Neural cell (in vitro differentiated cells): Measurements from ENCODE around the gene PRTN3. TPM values are rescaled to one million over a fixed set of nuclear protein-coding genes. Genes with fewer than 3 reads are reported as not detected.

Experiments
- H2AFZ ChIP-seq: fragments of 200-600, 300-800 bp; sonication (generic), shearing (Covaris generic); 2 replicates; pipeline ENCODE4 v1.6.0; 2014; ENCODE audit warnings: low read depth, mild to moderate bottlenecking, antibody characterized with exemption, low read length, moderate library complexity
- H3F3A ChIP-seq: fragments of 200-600 bp; shearing (Covaris generic); 2 replicates; pipeline ENCODE4 v1.6.1; 2016; ENCODE audit warnings: mild to moderate bottlenecking, moderate library complexity, mixed read lengths, antibody characterized with exemption, low read length; ENCODE audit not compliant: insufficient read depth, poor library complexity, severe bottlenecking
- H3K27ac ChIP-seq: fragments of 200-600, 300-800 bp; sonication (generic), shearing (Covaris generic); 2 replicates; pipeline ENCODE4 v1.5.1; 2014; ENCODE audit warnings: mild to moderate bottlenecking, low read length, moderate library complexity
- H3K27me3 ChIP-seq: fragments of 300-800, 200-600 bp; sonication (generic), shearing (Covaris generic); 2 replicates; pipeline ENCODE4 v1.6.0; 2014; ENCODE audit warnings: mild to moderate bottlenecking, low read depth, low read length, moderate library complexity; ENCODE audit not compliant: insufficient read depth
- H3K36me3 ChIP-seq: fragments of 300-800, 200-600 bp; sonication (generic), shearing (Covaris generic); 2 replicates; pipeline ENCODE4 v1.5.1; 2014; ENCODE audit warnings: mild to moderate bottlenecking, antibody characterized with exemption, low read length, moderate library complexity; ENCODE audit not compliant: insufficient read depth
- H3K4me2 ChIP-seq: fragments of 300-800, 200-600 bp; sonication (generic), shearing (Covaris generic); 2 replicates; pipeline ENCODE4 v1.6.0; 2014; ENCODE audit warnings: mild to moderate bottlenecking, low read length
- H3K4me3 ChIP-seq: fragments of 300-800, 200-600 bp; sonication (generic), shearing (Covaris generic); 2 replicates; pipeline ENCODE4 v1.5.1; 2014; ENCODE audit warnings: mild to moderate bottlenecking, low read length, moderate library complexity
- H3K79me2 ChIP-seq: fragments of 200-600 bp; shearing (Covaris generic); replicated peaks from 2 replicates; pipeline ENCODE4 v1.6.0; 2014; ENCODE audit warnings: mild to moderate bottlenecking, low read length, moderate library complexity; ENCODE audit not compliant: insufficient read depth
- H3K9ac ChIP-seq: fragments of 300-800, 200-600 bp; sonication (generic), shearing (Covaris generic); 2 replicates; pipeline ENCODE4 v1.6.1; 2016; ENCODE audit warnings: mild to moderate bottlenecking, low read length, mixed read lengths
- H3K9me2 ChIP-seq: fragments of 200-600 bp; shearing (Covaris generic); 2 replicates; pipeline ENCODE4 v1.6.1; 2016; ENCODE audit warnings: mild to moderate bottlenecking, low read length, mixed read lengths; ENCODE audit not compliant: insufficient read depth
- H3K9me3 ChIP-seq: fragments of 200-600, 300-800 bp; sonication (generic), shearing (Covaris generic); 2 replicates; pipeline ENCODE4 v1.6.1; 2016; ENCODE audit warnings: mild to moderate bottlenecking, mixed run types, low read length, moderate library complexity, mixed read lengths
- H4K20me1 ChIP-seq: fragments of 200-600 bp; shearing (Covaris generic); 2 replicates; pipeline ENCODE4 v1.6.1; 2016; ENCODE audit warnings: mild to moderate bottlenecking, mixed run types; ENCODE audit not compliant: insufficient read depth
- CTCF ChIP-seq: fragments of 450-650 bp; IDR thresholded peaks from 2 replicates; pipeline ENCODE4 v1.5.1; 2014; ENCODE audit warnings: antibody characterized with exemption, mild to moderate bottlenecking, moderate library complexity; ENCODE audit not compliant: poor library complexity, severe bottlenecking
- EP300 ChIP-seq: fragments of 450-650 bp; conservative IDR thresholded peaks from 2 replicates; pipeline ENCODE4 v1.6.1; 2014; ENCODE audit warnings: antibody characterized with exemption, mild to moderate bottlenecking, moderate library complexity; ENCODE audit not compliant: poor library complexity, severe bottlenecking
- EZH2 ChIP-seq: fragments of 200-600, 300-800 bp; shearing (Covaris generic), sonication (generic); IDR thresholded peaks from 2 replicates; pipeline ENCODE4 v1.6.1; 2014; ENCODE audit warnings: antibody characterized with exemption, low read length, borderline replicate concordance, mild to moderate bottlenecking; ENCODE audit not compliant: insufficient read depth, poor library complexity, severe bottlenecking
- MXI1 ChIP-seq: fragments of 450-650 bp; conservative IDR thresholded peaks from 2 replicates; pipeline ENCODE4 v1.6.1; 2014; ENCODE audit warnings: antibody characterized with exemption, mild to moderate bottlenecking; ENCODE audit not compliant: poor library complexity, severe bottlenecking
- POLR2AphosphoS5 ChIP-seq: IDR thresholded peaks from 2 replicates; pipeline ENCODE4 v1.6.1; 2012
- RAD21 ChIP-seq: fragments of 450-650 bp; conservative IDR thresholded peaks from 2 replicates; pipeline ENCODE4 v1.6.1; 2014; ENCODE audit warnings: antibody characterized with exemption, mild to moderate bottlenecking, moderate library complexity
- REST ChIP-seq: IDR thresholded peaks from 2 replicates; pipeline ENCODE4 v1.6.1; 2012; ENCODE audit warnings: borderline replicate concordance
- SMC3 ChIP-seq: fragments of 450-650 bp; conservative IDR thresholded peaks from 2 replicates; pipeline ENCODE4 v1.6.1; 2014; ENCODE audit warnings: antibody characterized with exemption, mild to moderate bottlenecking, moderate library complexity; ENCODE audit not compliant: poor library complexity
- TAF1 ChIP-seq: IDR thresholded peaks from 2 replicates; pipeline ENCODE4 v1.6.1; 2012; ENCODE audit warnings: low read depth
- polyA plus RNA-seq: library from polyadenylated mRNA; depleted of rRNA; stranded (reverse); fragments of >200 nt; gene quantifications from 2 replicates; pipeline ENCODE4 v1.2.3, GENCODE V29; 2014

The PRTN3 gene
- polyA plus RNA-seq, 1 donor from 2014 or later = not detected

- H3K79me2 ChIP-seq = no peaks in the 10 kb centered on the region
- no peak overlapping the region for H3K4me3 ChIP-seq
- peaks cover 36% of the 10 kb centered on the region for H3K27me3 ChIP-seq
- H3K27ac ChIP-seq = no peak overlapping the region
- no peaks in the 10 kb centered on the region for H4K20me1 ChIP-seq
- no peak for TF ChIP-seq CTCF
- no peak for TF ChIP-seq RAD21
- TF ChIP-seq POLR2AphosphoS5 = no peak
- no peak for TF ChIP-seq MXI1
- no peak for TF ChIP-seq REST
- no peak for TF ChIP-seq SMC3
- TF ChIP-seq TAF1 = no peak
- TF ChIP-seq EP300 = no peak
- no peak for TF ChIP-seq EZH2
- no peak overlapping the region for H3K4me2 ChIP-seq
- H3F3A ChIP-seq = no peaks in the 10 kb centered on the region
- H3K9me2 ChIP-seq = no peaks in the 10 kb centered on the region
- no peaks in the 10 kb centered on the region for H3K9me3 ChIP-seq
- no peaks in the 10 kb centered on the region for H3K36me3 ChIP-seq
- H3K9ac ChIP-seq = no peak overlapping the region
- H2AFZ ChIP-seq = no peak overlapping the region
These were observed 17.5 kb downstream of the PRTN3 start for GRCh38 chr19:858284-858683.

- no peak for TF ChIP-seq TAF1
- TF ChIP-seq REST = no peak
- no peak for TF ChIP-seq RAD21
- TF ChIP-seq POLR2AphosphoS5 = no peak
- TF ChIP-seq CTCF = no peak
- Histone ChIP-seq H3K79me2 (no peaks in the 10 kb centered on the region), H3K4me3 (peak within 1 kb of the TSS; percentile 58), H3K9ac (no peak within 1 kb of the TSS), H3K27me3 (peaks cover 36% of the 10 kb centered on the region), H3F3A (no peaks in the 10 kb centered on the region), H4K20me1 (no peaks in the 10 kb centered on the region), H2AFZ (no peak within 1 kb of the TSS), H3K4me2 (no peak within 1 kb of the TSS), H3K36me3 (no peaks in the 10 kb centered on the region), H3K9me3 (no peaks in the 10 kb centered on the region), H3K27ac (no peak within 1 kb of the TSS), H3K9me2 (no peaks in the 10 kb centered on the region)
These were observed 18.4 kb downstream of the PRTN3 start, which contains the start of gene CFD for GRCh38 chr19:858868-859843. CFD (plus strand) TSS chr19:859664; CDS start chr19:859690, 26 bp downstream.
